Hepatocyte (in vitro differentiated cells): ENCODE measurements around the gene PRDM16.

Experiments
- CTCF ChIP-seq: fragments of 200-600 bp; sonication (generic); IDR thresholded peaks from 2 replicates; pipeline ENCODE4 v1.5.1; 2016; ENCODE audit warnings: antibody characterized with exemption, mild to moderate bottlenecking; ENCODE audit not compliant: poor library complexity
- EZH2 ChIP-seq: fragments of 200-600 bp; sonication (generic); IDR thresholded peaks from 2 replicates; pipeline ENCODE4 v1.6.1; 2016; ENCODE audit warnings: antibody characterized with exemption, mild to moderate bottlenecking, borderline replicate concordance

DNA sequence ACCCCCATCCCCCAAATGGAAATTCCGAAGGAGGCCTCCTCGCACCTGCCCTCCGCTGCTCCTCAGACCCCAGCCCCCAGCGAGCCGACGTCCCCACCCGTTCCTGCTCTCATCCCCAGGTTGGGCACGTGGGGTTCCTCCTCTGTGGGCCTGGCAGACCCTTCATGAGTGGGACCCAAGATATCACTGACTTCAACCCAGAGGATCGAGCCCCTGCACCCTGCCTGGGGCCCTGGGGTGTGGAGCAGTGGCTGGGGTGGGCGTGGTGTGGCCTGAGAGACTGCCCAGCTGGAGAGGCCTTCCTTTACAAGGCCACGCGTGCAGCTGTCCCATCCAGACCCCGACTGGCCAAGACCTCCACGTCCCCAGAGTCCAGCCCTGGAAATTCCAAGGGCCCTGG, 367.9 kb downstream of the PRDM16 start:
- no peak for TF ChIP-seq EZH2
- TF ChIP-seq CTCF, result no peak
